H1 (cell line): ENCODE data around the gene TSHR. TPM values are rescaled to one million over a fixed set of nuclear protein-coding genes. Genes with fewer than 3 reads are reported as not detected.

Source experiments
- CTCF ChIA-PET: fragments of 300-600 bp; sonication (Branson Sonifier 250); formaldehyde crosslinking; loops from one replicate; lab custom pipeline; 2021; ENCODE audit not compliant: partially characterized antibody; lab: Charles Lee
- POLR2A ChIA-PET: fragments of 300-600 bp; sonication (Branson Sonifier 250); formaldehyde crosslinking; loops from one replicate; lab custom pipeline; 2021; ENCODE audit warnings: inconsistent platforms; ENCODE audit not compliant: partially characterized antibody; lab: Charles Lee
- DNase-seq, 2 experiments: peaks; one replicate each; pipeline versions ENCODE4 v3.0.0 to v3.0.0-alpha.2; 2010 to 2022; ENCODE audit warnings: low spot score in 2 of 2, low read depth in 1 of 2, mixed read lengths in 1 of 2
- FAIRE-seq: peaks from 2 replicates; lab custom pipeline; 2011; peaks lifted over from hg19 to GRCh38; lab: Jason Lieb, UNC
- H2AFZ ChIP-seq: 2 replicates; pipeline ENCODE4 v1.8.1; 2012; ENCODE audit warnings: low read length, inconsistent platforms
- H2AK5ac ChIP-seq: 2 replicates; pipeline ENCODE4 v1.6.1; 2013; ENCODE audit warnings: low read depth, low read length
- H2BK120ac ChIP-seq: replicated peaks from 2 replicates; pipeline ENCODE3; 2013; ENCODE audit warnings: low read depth, low read length, inconsistent platforms
- H2BK12ac ChIP-seq: 2 replicates; pipeline ENCODE4 v1.6.1; 2013; ENCODE audit warnings: low read depth, low read length
- H2BK15ac ChIP-seq: 2 replicates; pipeline ENCODE4 v1.6.1; 2013; ENCODE audit warnings: low read length
- H2BK20ac ChIP-seq: 2 replicates; pipeline ENCODE4 v1.6.1; 2013; ENCODE audit warnings: low read length
- H2BK5ac ChIP-seq: 2 replicates; pipeline ENCODE4 v1.6.1; 2013; ENCODE audit warnings: low read depth, low read length
- H3K14ac ChIP-seq: 2 replicates; pipeline ENCODE4 v1.6.1; 2013; ENCODE audit warnings: inconsistent platforms; ENCODE audit not compliant: insufficient read length
- H3K18ac ChIP-seq: 2 replicates; pipeline ENCODE4 v1.6.1; 2013; ENCODE audit warnings: low read length; ENCODE audit errors: extremely low read depth
- H3K23ac ChIP-seq: 2 replicates; pipeline ENCODE4 v1.6.1; 2013; ENCODE audit warnings: inconsistent platforms; ENCODE audit not compliant: insufficient read length
- H3K23me2 ChIP-seq: 2 replicates; pipeline ENCODE4 v1.6.1; 2013; ENCODE audit warnings: low read depth, low read length
- H3K27ac ChIP-seq: 2 replicates; pipeline ENCODE4 v1.6.1; 2011; ENCODE audit warnings: low read depth, low read length, inconsistent platforms
- H3K27me3 ChIP-seq, 4 experiments: replicated peaks in 1 of 4; 1 replicate in 1 of 4; 2 replicates in 3 of 4; pipeline versions ENCODE4 v1.6.1 to v1.8.1; 2011 to 2013; ENCODE audit warnings: low read length in 3 of 4, mild to moderate bottlenecking in 3 of 4, inconsistent platforms in 2 of 4, mixed read lengths in 2 of 4, moderate library complexity in 1 of 4; ENCODE audit not compliant: control insufficient read depth in 3 of 4, insufficient read depth in 3 of 4; ENCODE audit errors: extremely low read depth in 1 of 4
- H3K36me3 ChIP-seq, 4 experiments: 2 replicates each; pipeline versions ENCODE4 v1.6.1 to v1.8.1; 2011 to 2013; ENCODE audit warnings: mild to moderate bottlenecking in 4 of 4, low read length in 3 of 4, moderate library complexity in 2 of 4, control low read depth in 1 of 4, inconsistent platforms in 1 of 4; ENCODE audit not compliant: insufficient read depth in 4 of 4, control insufficient read depth in 2 of 4
- H3K4ac ChIP-seq: replicated peaks from 2 replicates; pipeline ENCODE3; 2013; ENCODE audit warnings: low read length, low read depth, mixed read lengths, inconsistent platforms; ENCODE audit not compliant: insufficient read length
- H3K4me1 ChIP-seq, 4 experiments: replicated peaks in 1 of 4; 1 replicate in 1 of 4; 2 replicates in 3 of 4; pipeline versions ENCODE4 v1.6.1 to v1.8.1; 2011 to 2013; ENCODE audit warnings: low read length in 3 of 4, inconsistent platforms in 2 of 4, mixed read lengths in 1 of 4; ENCODE audit not compliant: insufficient read depth in 4 of 4, control insufficient read depth in 3 of 4
- H3K4me2 ChIP-seq, 2 experiments: 2 replicates each; pipeline versions ENCODE4 v1.6.1 to v1.8.1; 2011 to 2013; ENCODE audit warnings: low read depth in 2 of 2, low read length in 2 of 2, control low read depth in 1 of 2, inconsistent platforms in 1 of 2, mild to moderate bottlenecking in 1 of 2; ENCODE audit not compliant: insufficient read depth in 1 of 2
- H3K4me3 ChIP-seq, 4 experiments: fragments of 200-600, 300-600 bp in 1 of 4; sonication (generic), shearing (Covaris generic), sonication (Bioruptor Twin) in 1 of 4; 2 replicates each; pipeline versions ENCODE4 v1.5.1 to v1.8.1; 2011 to 2016; ENCODE audit warnings: low read length in 4 of 4, low read depth in 3 of 4, control low read depth in 2 of 4, inconsistent platforms in 2 of 4, mild to moderate bottlenecking in 2 of 4, mixed read lengths in 1 of 4, moderate library complexity in 1 of 4; ENCODE audit not compliant: insufficient read depth in 2 of 4; ENCODE audit errors: extremely low read depth in 1 of 4
- H3K56ac ChIP-seq: replicated peaks from 2 replicates; pipeline ENCODE3; 2013; ENCODE audit warnings: low read depth, mild to moderate bottlenecking, mixed read lengths, low read length, inconsistent platforms; ENCODE audit not compliant: insufficient read length
- H3K79me1 ChIP-seq: 2 replicates; pipeline ENCODE4 v1.6.1; 2013; ENCODE audit warnings: low read depth, low read length, control low read depth
- H3K79me2 ChIP-seq, 2 experiments: 2 replicates each; pipeline versions ENCODE4 v1.6.1 to v1.8.1; 2012 to 2013; ENCODE audit warnings: low read length in 2 of 2, mild to moderate bottlenecking in 2 of 2, inconsistent platforms in 1 of 2; ENCODE audit not compliant: insufficient read depth in 2 of 2, control insufficient read depth in 1 of 2
- H3K9ac ChIP-seq, 4 experiments: replicated peaks in 1 of 4; 1 replicate in 1 of 4; 2 replicates in 3 of 4; pipeline versions ENCODE4 v1.6.1 to v1.8.1; 2011 to 2013; ENCODE audit warnings: low read depth in 3 of 4, low read length in 3 of 4, control low read depth in 2 of 4, mild to moderate bottlenecking in 2 of 4, moderate library complexity in 2 of 4, inconsistent platforms in 1 of 4; ENCODE audit errors: extremely low read depth in 1 of 4
- H3K9me3 ChIP-seq, 2 experiments: 2 replicates each; pipeline versions ENCODE4 v1.6.1 to v1.8.1; 2012 to 2013; ENCODE audit warnings: mild to moderate bottlenecking in 2 of 2, moderate library complexity in 2 of 2, control low read depth in 1 of 2, inconsistent platforms in 1 of 2, low read depth in 1 of 2, low read length in 1 of 2, mixed read lengths in 1 of 2; ENCODE audit not compliant: insufficient read depth in 2 of 2
- H4K20me1 ChIP-seq, 2 experiments: replicated peaks in 1 of 2; 2 replicates each; pipeline versions ENCODE3 to v1.8.1; 2011 to 2013; ENCODE audit warnings: inconsistent platforms in 2 of 2, low read length in 2 of 2, mild to moderate bottlenecking in 1 of 2; ENCODE audit not compliant: insufficient read depth in 2 of 2, control insufficient read depth in 1 of 2
- H4K5ac ChIP-seq: 2 replicates; pipeline ENCODE4 v1.6.1; 2013; ENCODE audit warnings: low read length, low read depth, mixed read lengths, inconsistent platforms; ENCODE audit not compliant: insufficient read length
- H4K8ac ChIP-seq: 2 replicates; pipeline ENCODE4 v1.8.0; 2013; ENCODE audit warnings: mild to moderate bottlenecking, moderate library complexity, low read length, inconsistent platforms; ENCODE audit not compliant: insufficient read depth; ENCODE audit errors: extremely low read depth
- H4K91ac ChIP-seq: replicated peaks from 2 replicates; pipeline ENCODE3; 2013; ENCODE audit warnings: low read length, mixed read lengths, inconsistent platforms; ENCODE audit not compliant: insufficient read length
- CBX8 ChIP-seq: fragments of 300-800, 300-1000 bp; sonication (generic); IDR thresholded peaks from 2 replicates; pipeline ENCODE4 v1.7.1; 2016; ENCODE audit warnings: low read depth, low read length, borderline replicate concordance
- MAFK ChIP-seq: IDR thresholded peaks from 2 replicates; pipeline ENCODE4 v1.6.1; 2012; ENCODE audit warnings: low read depth, mild to moderate bottlenecking, improper control_type of control experiment, low read length
- NANOG ChIP-seq: IDR thresholded peaks from 2 replicates; pipeline ENCODE4 v1.6.1; 2011; ENCODE audit warnings: low read length, low read depth, mild to moderate bottlenecking, inconsistent platforms; ENCODE audit not compliant: insufficient read depth, poor library complexity, severe bottlenecking
- SP2 ChIP-seq: IDR thresholded peaks from 2 replicates; pipeline ENCODE4 v1.6.1; 2012; ENCODE audit warnings: mild to moderate bottlenecking, low read length, inconsistent platforms
- TAF1 ChIP-seq: IDR thresholded peaks from 2 replicates; pipeline ENCODE4 v1.6.1; 2011; ENCODE audit warnings: mild to moderate bottlenecking, low read depth, low read length
- WGBS, 2 experiments: shearing (Covaris generic) in 1 of 2; methylation state at CpG; one replicate each; pipeline versions ENCODE4 v1.1.6 to v1.1.7; 2013 to 2015; ENCODE audit warnings: low lambda C conversion rate in 2 of 2, mixed read lengths in 2 of 2, inconsistent platforms in 1 of 2, low coverage in 1 of 2, missing lambda C conversion rate in 1 of 2; ENCODE audit not compliant: insufficient replicate concordance in 2 of 2, insufficient coverage in 1 of 2, insufficient read length in 1 of 2; ENCODE audit errors: extremely low coverage in 1 of 2, missing lambda C conversion rate in 1 of 2; 5-methylcytosine and 5-hydroxymethylcytosine counted together
- polyA plus RNA-seq, 7 experiments: library from polyadenylated mRNA; depleted of rRNA in 3 of 7; stranded (reverse) in 5 of 7; unstranded in 2 of 7; fragments of >200 nt in 5 of 7; fragments of 200-250 nt in 2 of 7; gene quantifications; 1 replicate in 5 of 7; 2 replicates in 1 of 7; 4 replicates in 1 of 7; pipeline versions ENCODE4 v1.2.1 to v1.2.3, GENCODE V29; 2011 to 2013; ENCODE audit warnings: missing spikeins in 2 of 7, mixed read lengths in 2 of 7
- total RNA-seq: library from RNA; stranded (reverse); fragmentation: NEBNext Ultra II Directional; extraction: Animal tissue kit (Norgen Biotek cat#: 25700); gene quantifications from 2 replicates; pipeline ENCODE4 v1.2.1, GENCODE V29; 2021

Gene TSHR
- total and polyA plus RNA-seq, 2 of the 8 experiments (the other 6 are each of a cell fraction or from before 2014, with no cell fraction given), result 0.27 TPM; not detected in 1

- ChIA-PET POLR2A (no interaction called here), CTCF (interaction anchor here (1.1 to 12.0 kb wide), 4 partner anchors 7 to 51 kb away, joined by 3 to 104 read pairs (median 5); partner anchors contain the start of gene TSHR)
- H3K9me3 ChIP-seq, result no peaks in the 10 kb centered on the region
- no peak overlapping the region for H3K27ac ChIP-seq
- no peaks in the 10 kb centered on the region for H4K20me1 ChIP-seq
- no peak overlapping the region for H4K8ac ChIP-seq
- FAIRE-seq, result no peak
- no peak overlapping the region for H3K14ac ChIP-seq
- H2AFZ ChIP-seq, result no peak overlapping the region
- no peaks in the 10 kb centered on the region for H3K79me1 ChIP-seq
- H2AK5ac ChIP-seq, result no peak overlapping the region
- H3K79me2 ChIP-seq, result no peaks in the 10 kb centered on the region
- no peak overlapping the region for H2BK12ac ChIP-seq
- H3K4ac ChIP-seq, result no peak overlapping the region
- H2BK20ac ChIP-seq, result no peak overlapping the region
- H2BK120ac ChIP-seq, result no peak overlapping the region
- no peak overlapping the region for H4K5ac ChIP-seq
- no peak overlapping the region for H4K91ac ChIP-seq
- H3K23me2 ChIP-seq, result no peaks in the 10 kb centered on the region; the same call in 1 of the 2 replicates
- H3K56ac ChIP-seq, result no peak overlapping the region
- H2BK15ac ChIP-seq, result no peak overlapping the region
- H3K4me2 ChIP-seq, result no peak overlapping the region
- WGBS, 2 experiments, result 83% methylated on average over 3 of the region's 3 CpGs; no CpG with 5 or more reads in 1 of the 2 experiments
- no peak overlapping the region for H3K23ac ChIP-seq
- H3K18ac ChIP-seq, result no peak overlapping the region
- no peak overlapping the region for H3K9ac ChIP-seq
- H3K4me1 ChIP-seq, result no peaks in the 10 kb centered on the region
- H3K4me3 ChIP-seq, result no peak overlapping the region
- H3K27me3 ChIP-seq, result no peaks in the 10 kb centered on the region
- DNase-seq, result no peak
- H3K36me3 ChIP-seq, result no peaks in the 10 kb centered on the region
- H2BK5ac ChIP-seq, result no peak overlapping the region
- no peak for TF ChIP-seq CBX8
- no peak for TF ChIP-seq NANOG
- TF ChIP-seq TAF1, result no peak
- no peak for TF ChIP-seq MAFK
- no peak for TF ChIP-seq SP2
These were observed 25.7 kb downstream of the TSHR start for GRCh38 chr14:80981156-80981555.
